ENCODE results near the gene CDYL2. TPM values are rescaled to one million over a fixed set of nuclear protein-coding genes. Genes with fewer than 3 reads are reported as not detected.

CDYL2 gene
- total and polyA plus RNA-seq, 4 donors: 0.84 to 4.1 (median 2.3) TPM

DNA sequence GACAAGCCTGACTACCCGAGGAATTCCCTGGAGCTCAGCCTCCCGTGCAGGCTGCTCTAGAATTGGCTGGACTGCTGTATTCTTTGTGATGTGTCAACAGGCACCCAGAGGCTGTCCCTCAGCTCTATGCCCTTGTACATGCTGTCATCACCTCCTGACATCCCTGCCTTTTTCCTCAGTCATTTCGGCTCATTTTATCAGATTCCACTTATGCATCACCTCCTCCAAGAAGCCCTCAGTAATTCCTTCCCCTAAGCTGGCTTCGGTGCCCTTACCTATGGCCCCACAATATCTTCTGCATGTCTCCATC lies 137.2 kb downstream of the CDYL2 start:
- WGBS: 88% methylated on average over 4 of the region's 4 CpGs
- no peaks in the 10 kb centered on the region for H3K4me1 ChIP-seq (ENCODE audit: control insufficient read depth in 4 of 4, insufficient read depth in 4 of 4, low read length in 3 of 4)
- no peak overlapping the region for H3K4me3 ChIP-seq (ENCODE audit: low read depth in 1 of 3, low read length in 3 of 3)
- no peak overlapping the region for H3K9ac ChIP-seq (ENCODE audit: low read depth in 1 of 2, low read length in 2 of 2)
- DNase-seq (ENCODE audit: low spot score): no peak
- no peaks in the 10 kb centered on the region for H3K27me3 ChIP-seq (ENCODE audit: control insufficient read depth in 4 of 4, insufficient read depth in 4 of 4, low read length in 3 of 4)
- no peaks in the 10 kb centered on the region for H3K36me3 ChIP-seq (ENCODE audit: control insufficient read depth in 4 of 4, insufficient read depth in 3 of 4, low read depth in 1 of 4, low read length in 3 of 4)
- H3K27ac ChIP-seq (ENCODE audit: low read depth in 1 of 2, low read length in 2 of 2): no peak overlapping the region
- TF ChIP-seq TAF1 (conservative IDR thresholded peaks at IDR 0.05): no peak
- TF ChIP-seq, protein P1, sequence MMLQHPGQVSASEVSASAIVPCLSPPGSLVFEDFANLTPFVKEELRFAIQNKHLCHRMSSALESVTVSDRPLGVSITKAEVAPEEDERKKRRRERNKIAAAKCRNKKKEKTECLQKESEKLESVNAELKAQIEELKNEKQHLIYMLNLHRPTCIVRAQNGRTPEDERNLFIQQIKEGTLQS (IDR thresholded peaks at IDR 0.05): no peak
- TF ChIP-seq FOXA2 (IDR thresholded peaks at IDR 0.05): no peak
- no peak for TF ChIP-seq EGR1 (IDR thresholded peaks at IDR 0.05; ENCODE audit: low read depth in 2 of 2)
- TF ChIP-seq ZBTB33 (IDR thresholded peaks at IDR 0.05): no peak
- TF ChIP-seq RAD21 (IDR thresholded peaks at IDR 0.05): no peak
- no peak for TF ChIP-seq HNF4G (IDR thresholded peaks at IDR 0.05)
- no peak for TF ChIP-seq RXRA (IDR thresholded peaks at IDR 0.05)
- TF ChIP-seq YY1 (IDR thresholded peaks at IDR 0.05): no peak
- TF ChIP-seq, protein P2, sequence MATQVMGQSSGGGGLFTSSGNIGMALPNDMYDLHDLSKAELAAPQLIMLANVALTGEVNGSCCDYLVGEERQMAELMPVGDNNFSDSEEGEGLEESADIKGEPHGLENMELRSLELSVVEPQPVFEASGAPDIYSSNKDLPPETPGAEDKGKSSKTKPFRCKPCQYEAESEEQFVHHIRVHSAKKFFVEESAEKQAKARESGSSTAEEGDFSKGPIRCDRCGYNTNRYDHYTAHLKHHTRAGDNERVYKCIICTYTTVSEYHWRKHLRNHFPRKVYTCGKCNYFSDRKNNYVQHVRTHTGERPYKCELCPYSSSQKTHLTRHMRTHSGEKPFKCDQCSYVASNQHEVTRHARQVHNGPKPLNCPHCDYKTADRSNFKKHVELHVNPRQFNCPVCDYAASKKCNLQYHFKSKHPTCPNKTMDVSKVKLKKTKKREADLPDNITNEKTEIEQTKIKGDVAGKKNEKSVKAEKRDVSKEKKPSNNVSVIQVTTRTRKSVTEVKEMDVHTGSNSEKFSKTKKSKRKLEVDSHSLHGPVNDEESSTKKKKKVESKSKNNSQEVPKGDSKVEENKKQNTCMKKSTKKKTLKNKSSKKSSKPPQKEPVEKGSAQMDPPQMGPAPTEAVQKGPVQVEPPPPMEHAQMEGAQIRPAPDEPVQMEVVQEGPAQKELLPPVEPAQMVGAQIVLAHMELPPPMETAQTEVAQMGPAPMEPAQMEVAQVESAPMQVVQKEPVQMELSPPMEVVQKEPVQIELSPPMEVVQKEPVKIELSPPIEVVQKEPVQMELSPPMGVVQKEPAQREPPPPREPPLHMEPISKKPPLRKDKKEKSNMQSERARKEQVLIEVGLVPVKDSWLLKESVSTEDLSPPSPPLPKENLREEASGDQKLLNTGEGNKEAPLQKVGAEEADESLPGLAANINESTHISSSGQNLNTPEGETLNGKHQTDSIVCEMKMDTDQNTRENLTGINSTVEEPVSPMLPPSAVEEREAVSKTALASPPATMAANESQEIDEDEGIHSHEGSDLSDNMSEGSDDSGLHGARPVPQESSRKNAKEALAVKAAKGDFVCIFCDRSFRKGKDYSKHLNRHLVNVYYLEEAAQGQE (IDR thresholded peaks at IDR 0.05): no peak
- TF ChIP-seq, protein P3, sequence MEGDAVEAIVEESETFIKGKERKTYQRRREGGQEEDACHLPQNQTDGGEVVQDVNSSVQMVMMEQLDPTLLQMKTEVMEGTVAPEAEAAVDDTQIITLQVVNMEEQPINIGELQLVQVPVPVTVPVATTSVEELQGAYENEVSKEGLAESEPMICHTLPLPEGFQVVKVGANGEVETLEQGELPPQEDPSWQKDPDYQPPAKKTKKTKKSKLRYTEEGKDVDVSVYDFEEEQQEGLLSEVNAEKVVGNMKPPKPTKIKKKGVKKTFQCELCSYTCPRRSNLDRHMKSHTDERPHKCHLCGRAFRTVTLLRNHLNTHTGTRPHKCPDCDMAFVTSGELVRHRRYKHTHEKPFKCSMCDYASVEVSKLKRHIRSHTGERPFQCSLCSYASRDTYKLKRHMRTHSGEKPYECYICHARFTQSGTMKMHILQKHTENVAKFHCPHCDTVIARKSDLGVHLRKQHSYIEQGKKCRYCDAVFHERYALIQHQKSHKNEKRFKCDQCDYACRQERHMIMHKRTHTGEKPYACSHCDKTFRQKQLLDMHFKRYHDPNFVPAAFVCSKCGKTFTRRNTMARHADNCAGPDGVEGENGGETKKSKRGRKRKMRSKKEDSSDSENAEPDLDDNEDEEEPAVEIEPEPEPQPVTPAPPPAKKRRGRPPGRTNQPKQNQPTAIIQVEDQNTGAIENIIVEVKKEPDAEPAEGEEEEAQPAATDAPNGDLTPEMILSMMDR (IDR thresholded peaks at IDR 0.05; ENCODE audit: low read depth, low read length, missing input control): no peak
- no peak for TF ChIP-seq SP1 (IDR thresholded peaks at IDR 0.05)
- TF ChIP-seq NR2F2 (IDR thresholded peaks at IDR 0.05): no peak
- TF ChIP-seq JUND (IDR thresholded peaks at IDR 0.05): no peak
- TF ChIP-seq HNF4A (conservative IDR thresholded peaks at IDR 0.05): no peak
- TF ChIP-seq, protein P4, sequence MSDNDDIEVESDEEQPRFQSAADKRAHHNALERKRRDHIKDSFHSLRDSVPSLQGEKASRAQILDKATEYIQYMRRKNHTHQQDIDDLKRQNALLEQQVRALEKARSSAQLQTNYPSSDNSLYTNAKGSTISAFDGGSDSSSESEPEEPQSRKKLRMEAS (IDR thresholded peaks at IDR 0.05): no peak
- TF ChIP-seq FOXA1 (IDR thresholded peaks at IDR 0.05): no peak
- no peaks in the 10 kb centered on the region for H3K9me3 ChIP-seq (ENCODE audit: control insufficient read depth in 4 of 4, low read length in 3 of 4)

All from liver (tissue), 9 donors.